IMR-90 (cell line): ENCODE results near the gene MPG. TPM values are rescaled to one million over a fixed set of nuclear protein-coding genes. Genes with fewer than 3 reads are reported as not detected.

Source experiments
- ATAC-seq: fragments of 200-7000 bp; cut with Tn5 transposase; 2 replicates; pipeline ENCODE4 v1.9.1; 2020; ENCODE audit warnings: low read depth, mild to moderate bottlenecking, moderate library complexity
- BruUV-seq: library from RNA; stranded (reverse); fragments of 400-500 nt; replicated peaks from 2 replicates; lab custom pipeline; 2021; lab: Mats Ljungman, UMichigan
- CTCF ChIA-PET: fragments of 300-600 bp; formaldehyde crosslinking; extraction: SDS; loops from one replicate; lab custom pipeline; 2021; ENCODE audit warnings: antibody characterized with exemption; lab: Yijun Ruan, JAX
- POLR2A ChIA-PET: fragments of 300-600 bp; sonication (Branson Sonifier 250); formaldehyde crosslinking; loops from one replicate; lab custom pipeline; 2022; ENCODE audit warnings: antibody characterized with exemption; ENCODE audit not compliant: unreplicated experiment; lab: Charles Lee
- DNase-seq: peaks from one replicate; pipeline ENCODE4 v3.0.0; 2013
- H2AFZ ChIP-seq: replicated peaks from 2 replicates; pipeline ENCODE3; 2013; ENCODE audit warnings: low read length, mild to moderate bottlenecking; ENCODE audit not compliant: poor library complexity
- H2AK5ac ChIP-seq: 2 replicates; pipeline ENCODE4 v1.6.1; 2013; ENCODE audit warnings: low read depth, low read length, inconsistent platforms
- H2AK9ac ChIP-seq: replicated peaks from 2 replicates; pipeline ENCODE3; 2013; ENCODE audit warnings: mild to moderate bottlenecking, low read depth, low read length, moderate library complexity; ENCODE audit not compliant: poor library complexity
- H2BK120ac ChIP-seq: 2 replicates; pipeline ENCODE4 v1.6.1; 2013; ENCODE audit warnings: low read depth, low read length, inconsistent platforms
- H2BK15ac ChIP-seq: 3 replicates; pipeline ENCODE4 v1.6.1; 2013; ENCODE audit warnings: low read depth, low read length, inconsistent platforms
- H2BK20ac ChIP-seq: 2 replicates; pipeline ENCODE4 v1.6.1; 2013; ENCODE audit warnings: low read depth, mild to moderate bottlenecking, inconsistent platforms, low read length, moderate library complexity
- H2BK5ac ChIP-seq: 2 replicates; pipeline ENCODE4 v1.6.1; 2013; ENCODE audit warnings: mild to moderate bottlenecking, low read depth, low read length, inconsistent platforms; ENCODE audit not compliant: poor library complexity, severe bottlenecking
- H3K14ac ChIP-seq: replicated peaks from 2 replicates; pipeline ENCODE4 v1.6.1; 2013; ENCODE audit warnings: low read depth, low read length, inconsistent platforms
- H3K18ac ChIP-seq: 2 replicates; pipeline ENCODE4 v1.6.1; 2013; ENCODE audit warnings: low read depth, low read length, control low read depth
- H3K23ac ChIP-seq: 2 replicates; pipeline ENCODE4 v1.6.1; 2013; ENCODE audit warnings: low read depth, low read length, inconsistent platforms
- H3K27ac ChIP-seq: 2 replicates; pipeline ENCODE4 v1.5.1; 2013; ENCODE audit warnings: mild to moderate bottlenecking, control low read depth, low read length; ENCODE audit not compliant: insufficient read depth
- H3K27me3 ChIP-seq: 2 replicates; pipeline ENCODE4 v1.6.1; 2013; ENCODE audit warnings: low read length; ENCODE audit not compliant: control insufficient read depth, insufficient read depth
- H3K36me3 ChIP-seq: 2 replicates; pipeline ENCODE4 v1.6.1; 2013; ENCODE audit warnings: low read length, mixed read lengths; ENCODE audit not compliant: control insufficient read depth, insufficient read depth
- H3K4ac ChIP-seq: 2 replicates; pipeline ENCODE4 v1.6.1; 2013; ENCODE audit warnings: low read depth, low read length, inconsistent platforms
- H3K4me1 ChIP-seq: 2 replicates; pipeline ENCODE4 v1.6.1; 2013; ENCODE audit warnings: low read length, mixed read lengths; ENCODE audit not compliant: control insufficient read depth, insufficient read depth
- H3K4me2 ChIP-seq: 2 replicates; pipeline ENCODE4 v1.6.1; 2013; ENCODE audit warnings: low read depth, mild to moderate bottlenecking, control low read depth, low read length, moderate library complexity
- H3K4me3 ChIP-seq: 2 replicates; pipeline ENCODE4 v1.5.1; 2013; ENCODE audit warnings: low read depth, mild to moderate bottlenecking, control low read depth, low read length, moderate library complexity; ENCODE audit not compliant: insufficient read depth
- H3K56ac ChIP-seq: 2 replicates; pipeline ENCODE4 v1.6.1; 2013; ENCODE audit warnings: low read length, inconsistent platforms; ENCODE audit not compliant: insufficient read depth; ENCODE audit errors: extremely low read depth
- H3K79me1 ChIP-seq, 2 experiments: 2 replicates each; pipeline ENCODE4 v1.6.1; 2013; ENCODE audit warnings: low read length in 2 of 2, inconsistent platforms in 1 of 2, low read depth in 1 of 2
- H3K9ac ChIP-seq: 2 replicates; pipeline ENCODE4 v1.6.1; 2013; ENCODE audit warnings: low read depth, low read length, control low read depth
- H3K9me1 ChIP-seq: 2 replicates; pipeline ENCODE4 v1.6.1; 2013; ENCODE audit warnings: low read length, inconsistent platforms; ENCODE audit not compliant: insufficient read depth
- H3K9me3 ChIP-seq: 2 replicates; pipeline ENCODE4 v1.6.1; 2013; ENCODE audit warnings: low read length; ENCODE audit not compliant: control insufficient read depth, insufficient read depth
- H4K20me1 ChIP-seq: 2 replicates; pipeline ENCODE4 v1.6.1; 2013; ENCODE audit warnings: low read length, inconsistent platforms; ENCODE audit not compliant: insufficient read depth
- H4K5ac ChIP-seq: 2 replicates; pipeline ENCODE4 v1.6.1; 2013; ENCODE audit warnings: mild to moderate bottlenecking, low read depth, low read length, control low read depth
- H4K8ac ChIP-seq, 2 experiments: 2 replicates each; pipeline ENCODE4 v1.6.1; 2013; ENCODE audit warnings: low read depth in 2 of 2, low read length in 2 of 2, control low read depth in 1 of 2, inconsistent platforms in 1 of 2
- H4K91ac ChIP-seq: 2 replicates; pipeline ENCODE4 v1.6.1; 2013; ENCODE audit warnings: low read depth, low read length, inconsistent platforms; ENCODE audit not compliant: insufficient read depth
- BHLHE40 ChIP-seq: fragments of 150-350 bp; IDR thresholded peaks from 2 replicates; pipeline ENCODE4 v1.6.1; 2016; ENCODE audit warnings: mild to moderate bottlenecking, low read depth, low read length
- WGBS, 2 experiments: methylation state at CpG; one replicate each; pipeline versions ENCODE4 v1.1.5 to v1.1.7; 2013; ENCODE audit warnings: missing lambda C conversion rate in 2 of 2; ENCODE audit not compliant: insufficient read length in 1 of 2; ENCODE audit errors: extremely low coverage in 2 of 2; 5-methylcytosine and 5-hydroxymethylcytosine counted together
- dilution Hi-C: fragments of 300-500 bp; cut with HindIII; formaldehyde crosslinking; loops from one replicate; pipeline ENCODE4 v1.14.3; 2018; ENCODE audit warnings: low sequenced_read_pairs; ENCODE audit not compliant: unreplicated experiment
- in situ Hi-C: fragments of 300-500 bp; cut with MboI; formaldehyde crosslinking; loops from 3 replicates; pipeline ENCODE4 v1.14.3; 2019; ENCODE audit warnings: low sequenced_read_pairs, inconsistent platforms, mixed read lengths
- intact Hi-C: fragments of 100-400 bp; cut with micrococcal nuclease; formaldehyde crosslinking; loops from 2 replicates; pipeline ENCODE4 v1.10.0; 2022
- polyA plus RNA-seq, 3 experiments: library from polyadenylated mRNA; depleted of rRNA; stranded (reverse); fragments of >200 nt; gene quantifications; 2 replicates each; pipeline ENCODE4 v1.2.3, GENCODE V29; 2012; ENCODE audit warnings: low replicate concordance in 1 of 3
- total RNA-seq: library from RNA; depleted of rRNA; stranded (reverse); fragments of >200 nt; gene quantifications from 2 replicates; pipeline ENCODE4 v1.2.3, GENCODE V29; 2012
- TF ChIP-seq, protein P1 (sequence below): fragments of 150-350 bp; IDR thresholded peaks from 2 replicates; pipeline ENCODE4 v1.6.1; 2016; ENCODE audit warnings: low read depth, mild to moderate bottlenecking, low read length, moderate library complexity, borderline replicate concordance

MPG gene
- total and polyA plus RNA-seq, 2 of the 4 experiments (the other 2 are of a cell fraction), result 66.7 to 135 TPM

DNA sequence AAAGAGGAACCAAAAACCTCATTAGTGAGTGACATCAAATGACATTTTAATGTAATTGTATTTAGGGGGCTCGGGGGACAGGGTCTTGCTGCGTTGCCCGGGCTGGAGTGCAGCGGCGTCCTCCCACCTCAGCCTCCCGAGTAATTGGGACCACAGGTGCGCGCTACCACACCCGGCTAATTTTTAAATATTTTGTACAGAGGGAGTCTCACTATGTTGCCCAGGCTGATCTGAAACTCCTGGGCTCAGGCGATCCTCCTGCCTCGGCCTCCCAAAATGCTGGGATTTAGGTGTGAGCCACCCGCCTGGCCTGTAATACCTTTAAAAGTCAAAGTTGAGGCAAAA, 23.8 kb upstream of the MPG start:
- no peak overlapping the region for H3K23ac ChIP-seq
- POLR2A ChIA-PET, result no interaction called here
- peak overlapping the region; percentile 79 for H3K27ac ChIP-seq
- TF ChIP-seq BHLHE40, result no peak
- TF ChIP-seq, protein P1, sequence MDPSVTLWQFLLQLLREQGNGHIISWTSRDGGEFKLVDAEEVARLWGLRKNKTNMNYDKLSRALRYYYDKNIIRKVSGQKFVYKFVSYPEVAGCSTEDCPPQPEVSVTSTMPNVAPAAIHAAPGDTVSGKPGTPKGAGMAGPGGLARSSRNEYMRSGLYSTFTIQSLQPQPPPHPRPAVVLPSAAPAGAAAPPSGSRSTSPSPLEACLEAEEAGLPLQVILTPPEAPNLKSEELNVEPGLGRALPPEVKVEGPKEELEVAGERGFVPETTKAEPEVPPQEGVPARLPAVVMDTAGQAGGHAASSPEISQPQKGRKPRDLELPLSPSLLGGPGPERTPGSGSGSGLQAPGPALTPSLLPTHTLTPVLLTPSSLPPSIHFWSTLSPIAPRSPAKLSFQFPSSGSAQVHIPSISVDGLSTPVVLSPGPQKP, result no peak
- in situ Hi-C loops, result no loop called here
- peak overlapping the region; percentile 100 for H2AFZ ChIP-seq
- no peak overlapping the region for H3K14ac ChIP-seq
- no peak overlapping the region for H3K4ac ChIP-seq
- H3K18ac ChIP-seq, result no peak overlapping the region
- H4K5ac ChIP-seq, result no peak overlapping the region
- WGBS, 2 experiments, result 88% methylated on average over 3 of the region's 12 CpGs; no CpG with 5 or more reads in 1 of the 2 experiments
- H3K9ac ChIP-seq, result peak overlapping the region; percentile 87
- 0 out of 2 replicates have a peak, but pooled peaks cover 5% of the 10 kb centered on the region for H3K9me1 ChIP-seq
- CTCF ChIA-PET, result no interaction called here
- H3K36me3 ChIP-seq, result peaks cover 45% of the 10 kb centered on the region
- no peaks in the 10 kb centered on the region for H3K9me3 ChIP-seq
- BruUV-seq, result no TSS peak
- H3K27me3 ChIP-seq, result no peaks in the 10 kb centered on the region
- peak overlapping the region; percentile 93 for H3K4me3 ChIP-seq
- no peak overlapping the region for H4K91ac ChIP-seq
- peak overlapping the region in 1 of 2 experiments; percentile 86; a peak in 1 of 4 replicates for H4K8ac ChIP-seq
- intact Hi-C loops, result no loop called here
- H3K79me1 ChIP-seq, result peaks cover 18 to 66% of the 10 kb centered on the region in 2 experiments
- dilution Hi-C loops, result no loop called here
- peak overlapping the region; percentile 75 for H3K4me2 ChIP-seq
- H2AK9ac ChIP-seq, result peak overlapping the region; percentile 43
- H2BK20ac ChIP-seq, result no peak overlapping the region
- H2AK5ac ChIP-seq, result no peak overlapping the region
- H2BK15ac ChIP-seq, result no peak overlapping the region
- DNase-seq, result no peak
- no peak for ATAC-seq
- H3K56ac ChIP-seq, result no peak overlapping the region
- H2BK5ac ChIP-seq, result no peak overlapping the region
- peaks cover 2% of the 10 kb centered on the region; the same call in 1 of the 2 replicates for H3K4me1 ChIP-seq
- no peak overlapping the region for H2BK120ac ChIP-seq
- H4K20me1 ChIP-seq, result peaks cover 37% of the 10 kb centered on the region
